ENCODE results near the gene SIRT3.

SIRT3 gene

GRCh38 chr11:217704-218103, 18.4 kb downstream of the SIRT3 start:
- DNase-seq (ENCODE audit: insufficient read length, low spot score) (no peak), FAIRE-seq (no peak)

GRCh38 chr11:216081-216974, 19.8 kb downstream of the SIRT3 start:
- FAIRE-seq, result no peak
- DNase-seq (ENCODE audit: insufficient read length, low spot score), result no peak

DNA sequence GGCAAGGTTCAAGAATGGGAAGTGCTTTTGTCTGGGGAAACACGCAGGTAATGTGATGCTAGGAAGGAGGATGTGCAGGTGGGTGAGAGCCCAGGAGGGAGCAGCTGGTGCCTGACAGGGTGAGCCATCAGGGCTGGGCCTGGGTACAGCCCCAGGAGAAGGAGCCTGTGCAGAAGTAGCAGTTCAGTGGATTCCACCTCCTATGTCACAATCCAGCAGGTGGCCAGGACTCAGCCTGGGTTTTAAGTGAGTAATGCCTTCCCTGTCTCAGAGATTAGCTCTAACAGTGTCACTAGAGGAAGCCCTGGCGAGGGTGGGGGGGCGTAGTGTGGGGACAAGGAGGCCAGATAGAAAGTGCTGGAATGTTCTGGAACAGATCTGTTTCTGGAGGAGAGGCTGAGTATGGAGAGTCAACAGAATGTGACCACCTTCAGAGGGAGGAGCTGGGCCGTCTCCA, 20.5 kb downstream of the SIRT3 start:
- no peak for FAIRE-seq

GRCh38 chr11:214083-214482, 22.1 kb downstream of the SIRT3 start:
- FAIRE-seq (no peak), DNase-seq (ENCODE audit: insufficient read length, low spot score) (no peak)

More for the DNA sequence above, 20.5 kb downstream of the SIRT3 start:
- no peak for DNase-seq (ENCODE audit: insufficient read length, low spot score)

- DNase-seq (ENCODE audit: insufficient read length, low spot score) (no peak), FAIRE-seq (no peak)
These were observed 23.0 kb downstream of the SIRT3 start for GRCh38 chr11:213111-213510.

GRCh38 chr11:212150-213100, 23.7 kb downstream of the SIRT3 start:
- DNase-seq (ENCODE audit: insufficient read length, low spot score) (no peak), FAIRE-seq (no peak)

- DNase-seq (ENCODE audit: insufficient read length, low spot score) (no peak), FAIRE-seq (no peak)
These were observed 24.4 kb downstream of the SIRT3 start for GRCh38 chr11:211741-212140.

DNA sequence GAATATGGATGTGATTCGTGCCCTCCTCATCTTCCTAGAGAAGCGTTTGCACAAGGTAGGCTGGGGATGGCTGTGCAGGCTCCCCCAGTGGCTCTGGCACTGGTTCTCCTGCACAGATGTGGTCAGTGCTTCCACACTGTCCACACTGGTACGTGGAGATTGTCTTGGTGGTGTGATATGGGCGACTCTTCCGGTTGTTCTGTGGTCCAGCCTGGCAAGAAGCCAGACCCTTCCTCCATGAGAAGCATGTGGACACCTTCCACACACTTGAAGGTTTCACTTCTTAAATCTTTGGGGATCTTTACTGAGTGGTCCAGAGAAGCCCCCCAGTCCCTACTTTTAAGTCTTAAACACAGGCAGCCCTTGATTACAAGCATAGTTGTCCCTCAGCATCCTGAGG, 24.8 kb downstream of the SIRT3 start:
- FAIRE-seq, result no peak
- DNase-seq (ENCODE audit: insufficient read length, low spot score), result no peak

DNA sequence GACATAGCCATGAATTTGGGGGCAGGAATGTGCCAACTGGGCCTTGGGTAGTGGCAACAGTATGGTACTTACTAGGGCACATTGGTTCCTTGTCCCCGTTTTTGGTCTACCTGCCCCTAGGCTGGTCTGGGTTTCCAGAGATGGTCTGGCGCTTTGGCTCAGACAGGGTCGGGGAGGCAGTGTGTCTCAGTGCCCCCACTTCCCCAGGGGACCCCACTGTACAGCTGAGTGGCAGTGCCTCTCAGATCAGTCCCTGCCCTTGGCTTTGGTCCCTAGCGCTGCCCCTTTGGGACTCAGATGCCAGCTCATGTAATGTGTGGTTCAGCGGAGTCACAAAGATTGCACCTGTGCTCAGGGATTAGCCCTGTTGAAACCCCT, 25.4 kb downstream of the SIRT3 start:
- no peak for FAIRE-seq
- no peak for DNase-seq (ENCODE audit: insufficient read length, low spot score)

DNA sequence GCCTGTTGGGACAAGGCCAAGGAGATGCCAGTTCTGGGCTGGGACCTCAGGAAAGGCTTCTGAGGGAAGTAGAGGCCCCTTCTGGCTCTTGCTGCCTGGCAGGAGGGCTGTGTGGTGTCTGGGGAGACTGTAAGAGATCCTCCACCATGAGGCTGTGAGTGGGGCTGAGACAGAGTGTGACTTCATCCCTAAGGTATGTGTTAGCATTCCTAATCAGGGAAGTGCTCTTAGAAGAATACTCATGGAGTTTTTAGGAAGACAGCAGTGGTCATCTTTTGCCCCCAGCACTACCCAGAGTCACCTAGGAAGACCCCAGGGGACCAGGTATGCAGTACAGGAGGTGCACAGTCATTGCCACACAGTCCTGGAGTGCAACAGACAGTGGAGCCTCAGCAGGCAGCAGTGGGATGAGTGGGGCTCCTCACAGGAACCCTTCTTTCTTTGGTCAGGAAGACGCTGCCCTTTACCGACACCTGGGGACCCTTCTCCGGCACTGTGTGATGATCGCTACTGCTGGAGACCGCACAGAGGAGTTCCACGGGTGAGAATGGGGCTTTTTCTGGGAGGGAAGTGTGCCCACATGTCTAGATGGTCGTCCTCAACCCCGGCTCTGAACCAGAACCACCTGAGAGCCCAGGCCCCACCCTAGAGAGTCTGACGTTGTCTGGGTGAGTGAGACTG, 25.9 kb downstream of the SIRT3 start:
- FAIRE-seq (no peak), DNase-seq (ENCODE audit: insufficient read length, low spot score) (no peak)

GRCh38 chr11:209275-210121, 26.6 kb downstream of the SIRT3 start:
- FAIRE-seq (no peak), DNase-seq (ENCODE audit: insufficient read length, low spot score) (no peak)

DNA sequence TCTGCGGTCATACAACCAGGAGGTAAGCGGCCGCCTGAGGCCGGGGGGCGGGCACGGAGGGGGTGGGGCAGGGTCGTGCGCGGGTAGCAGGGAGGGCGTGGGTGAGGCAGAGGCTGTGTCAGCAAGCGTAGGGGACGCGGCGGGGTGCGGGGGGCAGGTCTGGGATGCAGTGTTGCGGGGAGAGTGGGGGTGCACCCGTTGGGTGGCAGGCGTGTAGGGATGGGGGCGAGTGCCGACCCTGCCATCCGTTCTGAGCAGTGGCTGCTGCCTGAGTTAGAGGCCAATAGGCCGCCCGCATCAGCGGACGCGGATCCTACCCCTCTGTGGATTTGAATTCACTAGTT, 27.3 kb downstream of the SIRT3 start:
- no peak for DNase-seq (ENCODE audit: insufficient read length, low spot score)
- FAIRE-seq, result no peak

- DNase-seq (ENCODE audit: insufficient read length, low spot score) (peak; percentile 95), FAIRE-seq (no peak)
These were observed 27.8 kb downstream of the SIRT3 start for GRCh38 chr11:208181-208916.

DNA sequence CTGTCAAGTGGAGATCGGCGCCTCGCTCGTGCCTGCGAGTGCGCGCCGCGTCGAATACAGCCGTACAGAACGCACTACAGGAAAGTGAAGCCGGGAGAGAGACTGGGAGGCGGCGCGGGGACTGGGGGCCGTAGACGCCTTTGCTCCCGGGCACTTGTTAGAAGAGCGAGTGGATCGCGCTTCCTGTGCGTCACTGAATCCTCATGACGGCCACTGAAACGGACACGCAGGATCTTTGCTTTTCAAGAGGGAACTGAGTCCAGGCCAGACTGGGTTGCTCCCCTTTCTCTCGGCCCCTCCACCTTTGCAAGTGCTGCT, 28.3 kb downstream of the SIRT3 start:
- FAIRE-seq, result peak; percentile 26

DNA sequence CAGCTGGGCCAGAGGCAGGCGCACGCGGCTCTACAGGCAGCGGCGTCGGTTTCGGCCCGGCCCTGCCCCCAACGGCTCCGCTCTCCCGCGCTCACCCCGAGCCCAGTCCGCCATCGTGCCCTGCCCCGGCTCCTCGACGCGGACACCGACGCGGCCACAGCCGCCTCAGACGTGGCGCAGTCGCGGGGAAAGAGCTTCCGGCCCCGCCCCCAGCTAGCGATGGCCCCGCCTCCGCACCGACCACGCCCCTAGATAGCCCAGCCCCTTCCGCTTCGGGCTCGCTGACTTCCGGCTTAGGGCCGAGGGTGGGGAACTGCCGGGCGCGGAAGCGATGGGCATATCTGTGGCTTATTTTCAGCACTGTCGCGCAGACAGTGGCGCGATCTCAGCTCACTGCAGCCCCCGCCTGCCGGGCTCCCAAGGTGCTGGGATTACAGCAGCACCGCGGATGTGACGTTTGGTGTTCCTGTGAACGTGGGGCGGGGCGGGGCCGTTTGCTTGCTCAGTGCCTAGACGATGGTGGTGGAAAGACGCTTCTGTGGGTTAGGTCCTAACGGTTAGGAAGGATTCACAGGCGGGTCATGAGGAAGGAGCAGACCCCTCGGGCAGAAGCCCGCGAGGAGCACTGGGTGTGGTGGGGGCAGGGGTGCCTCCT, 28.8 kb downstream of the SIRT3 start, which contains the start of the genes BET1L and RIC8A:
TSS of gene BET1L (minus strand) at position 192 of the 655 bp plus-strand sequence. CDS start at position 114, 78 bp downstream.
TSS of gene RIC8A (plus strand) at position 501 of the 655 bp plus-strand sequence. CDS start 1,147 bp downstream, outside the sequence.
- FAIRE-seq (peak; percentile 99), DNase-seq (ENCODE audit: insufficient read length, low spot score) (peak; percentile 96)

More for the DNA sequence above, 28.3 kb downstream of the SIRT3 start:
- DNase-seq (ENCODE audit: insufficient read length, low spot score), result peak; percentile 22

GRCh38 chr11:206526-207207, 29.5 kb downstream of the SIRT3 start:
- peak; percentile 14 for FAIRE-seq
- peak; percentile 32 for DNase-seq (ENCODE audit: insufficient read length, low spot score)

DNA sequence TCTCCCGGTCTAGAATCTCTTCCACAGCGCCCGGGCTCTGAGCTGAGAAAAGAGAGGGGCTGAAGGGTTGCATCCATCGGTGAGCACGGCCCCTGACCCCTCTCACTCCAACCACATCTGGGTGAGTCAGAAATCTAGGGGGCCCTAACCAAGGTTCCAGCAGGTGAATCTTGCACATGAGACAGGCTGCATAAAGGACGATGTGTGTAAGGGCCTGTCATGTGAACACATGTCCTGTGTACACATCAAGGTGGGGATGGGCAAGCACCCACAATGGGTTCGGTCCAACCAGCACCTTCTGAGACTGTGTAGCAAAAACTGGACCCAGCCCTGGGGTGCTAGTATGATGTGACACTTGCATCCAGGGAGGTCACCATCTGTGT, 30.1 kb downstream of the SIRT3 start:
- FAIRE-seq, result peak; percentile 48
- no peak for DNase-seq (ENCODE audit: insufficient read length, low spot score)

All from GM19239 (cell line).